Left ventricle myocardium inferior (tissue), 1 donor: Measurements from ENCODE around the gene E2F1. TPM values are rescaled to one million over a fixed set of nuclear protein-coding genes. Genes with fewer than 3 reads are reported as not detected.
A peak's percentile ranks its signal among the peaks of the same experiment; 100 is the strongest.

Experiments used
- DNase-seq: peaks from one replicate; pipeline ENCODE4 v3.0.0-alpha.2; 2020
- H3K27ac ChIP-seq: fragments of 200-600 bp; replicated peaks from 2 replicates; pipeline ENCODE4 v1.8.0; 2021
- H3K27me3 ChIP-seq: fragments of 200-600 bp; 2 replicates; pipeline ENCODE4 v1.8.0; 2021; ENCODE audit warnings: low read depth
- H3K36me3 ChIP-seq: fragments of 200-600 bp; 2 replicates; pipeline ENCODE4 v1.8.0; 2021
- H3K4me1 ChIP-seq: fragments of 200-600 bp; 2 replicates; pipeline ENCODE4 v1.8.0; 2021
- H3K4me3 ChIP-seq: fragments of 200-600 bp; 2 replicates; pipeline ENCODE4 v1.8.0; 2021; ENCODE audit warnings: mild to moderate bottlenecking, moderate library complexity
- H3K9me3 ChIP-seq: fragments of 200-600 bp; replicated peaks from 2 replicates; pipeline ENCODE4 v1.8.0; 2021
- intact Hi-C: fragments of 100-400 bp; cut with micrococcal nuclease; formaldehyde crosslinking; loops from one replicate; pipeline ENCODE4 v1.11.0; 2022
- total RNA-seq: library from RNA; stranded (reverse); fragmentation: NEBNext Ultra II Directional; extraction: Animal tissue kit (Norgen Biotek cat#: 25700); gene quantifications from one replicate; pipeline ENCODE4 v1.2.1, GENCODE V29; 2021
- TF ChIP-seq, protein P1 (sequence below): fragments of 200-600 bp; IDR thresholded peaks from 2 replicates; pipeline ENCODE4 v1.8.0; 2021; ENCODE audit warnings: antibody characterized with exemption, mild to moderate bottlenecking, borderline replicate concordance
- donor health status: DM: no; HTN: yes; CAD: no; lungs with severe emphysema.

E2F1 gene
- total RNA-seq, 1 donor from 2014 or later = 1.2 TPM

DNA sequence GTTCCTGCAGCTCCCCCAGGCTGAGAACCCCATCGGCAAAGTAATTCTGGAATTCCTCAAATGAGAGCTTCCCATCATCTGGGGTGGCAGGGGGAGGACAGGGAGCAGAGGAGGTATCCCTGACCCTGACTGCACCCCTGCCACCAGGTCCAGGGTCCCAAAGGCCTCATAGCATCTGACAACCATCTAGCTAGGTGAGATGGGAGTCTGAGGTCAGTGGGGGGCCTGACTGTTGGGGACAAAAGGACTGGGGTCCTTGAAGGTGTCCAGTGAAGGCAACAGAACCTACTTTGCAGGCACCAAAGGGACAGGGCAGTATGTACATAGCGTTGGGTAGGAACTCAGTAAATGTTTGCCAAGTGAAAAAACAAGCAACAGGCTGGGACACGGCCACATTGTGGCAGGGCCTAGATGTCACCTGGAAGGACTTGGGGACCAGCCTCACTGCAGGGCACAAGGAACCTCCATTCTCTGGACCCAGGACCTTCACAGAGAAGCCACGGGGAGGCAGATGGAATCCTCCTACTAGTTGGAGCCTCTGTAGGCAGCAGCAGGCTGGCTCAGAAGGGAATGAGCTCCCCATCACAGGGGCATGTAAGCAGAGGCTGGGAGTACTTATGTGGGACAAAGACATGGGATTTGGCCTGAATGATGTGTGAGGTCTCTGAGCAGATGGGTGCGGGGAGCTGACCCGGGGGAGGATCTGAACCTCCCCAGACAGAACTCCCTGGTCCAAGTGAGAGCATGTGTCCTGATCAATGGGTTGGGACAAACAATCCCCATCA lies 15.3 kb downstream of the E2F1 start:
- H3K27ac ChIP-seq = no peak overlapping the region
- intact Hi-C loops = no loop called here

DNA sequence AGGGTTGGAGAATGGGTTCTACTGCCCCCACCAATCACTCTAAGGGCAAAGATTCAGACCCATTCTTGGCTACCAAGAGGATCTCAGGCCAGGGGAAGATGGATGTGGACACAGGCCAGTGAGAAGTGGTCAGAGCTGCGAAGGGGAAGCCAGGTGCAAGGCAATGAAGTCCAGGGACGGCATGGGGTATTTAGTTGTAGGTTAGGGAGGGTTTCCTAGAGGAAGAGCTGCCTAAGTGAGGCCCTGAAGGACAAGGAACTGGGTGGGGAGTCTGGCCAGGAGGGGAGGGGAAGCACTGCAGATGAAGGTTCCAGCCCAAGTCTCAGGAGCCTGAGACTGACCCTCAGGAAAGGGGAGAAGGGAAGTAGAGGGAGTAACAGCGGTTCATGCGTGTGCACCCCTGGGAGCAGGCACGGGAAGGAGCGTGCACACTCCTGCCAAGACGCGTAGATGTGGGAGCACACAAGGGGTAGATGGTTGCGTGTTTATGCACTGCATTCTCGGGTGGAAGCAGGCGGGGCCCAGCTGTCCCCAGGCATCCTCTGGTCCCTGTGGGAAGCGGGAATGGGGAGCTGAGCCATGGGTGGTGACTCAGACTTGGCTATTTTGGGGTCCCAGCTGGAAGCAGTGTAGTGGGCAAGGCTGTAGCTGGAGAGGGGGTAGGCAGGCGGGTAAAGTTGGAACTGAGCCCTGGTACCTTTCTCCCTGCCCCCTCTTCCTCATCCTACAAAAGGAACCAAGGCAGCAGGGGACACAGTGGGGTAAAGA lies 16.1 kb downstream of the E2F1 start:
- TF ChIP-seq, protein P1, sequence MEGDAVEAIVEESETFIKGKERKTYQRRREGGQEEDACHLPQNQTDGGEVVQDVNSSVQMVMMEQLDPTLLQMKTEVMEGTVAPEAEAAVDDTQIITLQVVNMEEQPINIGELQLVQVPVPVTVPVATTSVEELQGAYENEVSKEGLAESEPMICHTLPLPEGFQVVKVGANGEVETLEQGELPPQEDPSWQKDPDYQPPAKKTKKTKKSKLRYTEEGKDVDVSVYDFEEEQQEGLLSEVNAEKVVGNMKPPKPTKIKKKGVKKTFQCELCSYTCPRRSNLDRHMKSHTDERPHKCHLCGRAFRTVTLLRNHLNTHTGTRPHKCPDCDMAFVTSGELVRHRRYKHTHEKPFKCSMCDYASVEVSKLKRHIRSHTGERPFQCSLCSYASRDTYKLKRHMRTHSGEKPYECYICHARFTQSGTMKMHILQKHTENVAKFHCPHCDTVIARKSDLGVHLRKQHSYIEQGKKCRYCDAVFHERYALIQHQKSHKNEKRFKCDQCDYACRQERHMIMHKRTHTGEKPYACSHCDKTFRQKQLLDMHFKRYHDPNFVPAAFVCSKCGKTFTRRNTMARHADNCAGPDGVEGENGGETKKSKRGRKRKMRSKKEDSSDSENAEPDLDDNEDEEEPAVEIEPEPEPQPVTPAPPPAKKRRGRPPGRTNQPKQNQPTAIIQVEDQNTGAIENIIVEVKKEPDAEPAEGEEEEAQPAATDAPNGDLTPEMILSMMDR = no peak
- peaks cover 30% of the 10 kb centered on the region for H3K36me3 ChIP-seq
- no peak overlapping the region for H3K4me3 ChIP-seq
- no peaks in the 10 kb centered on the region for H3K27me3 ChIP-seq
- intact Hi-C loops = no loop called here
- no peak for DNase-seq
- H3K9me3 ChIP-seq = no peaks in the 10 kb centered on the region
- peak overlapping the region; percentile 8 for H3K27ac ChIP-seq
- H3K4me1 ChIP-seq = peaks cover 81% of the 10 kb centered on the region

More for the DNA sequence above, 15.3 kb downstream of the E2F1 start:
- Histone ChIP-seq H3K9me3 (no peaks in the 10 kb centered on the region), H3K4me3 (no peak overlapping the region), H3K4me1 (peaks cover 89% of the 10 kb centered on the region), H3K36me3 (peaks cover 30% of the 10 kb centered on the region), H3K27me3 (no peaks in the 10 kb centered on the region)
- TF ChIP-seq, protein P1 = no peak
- no peak for DNase-seq

DNA sequence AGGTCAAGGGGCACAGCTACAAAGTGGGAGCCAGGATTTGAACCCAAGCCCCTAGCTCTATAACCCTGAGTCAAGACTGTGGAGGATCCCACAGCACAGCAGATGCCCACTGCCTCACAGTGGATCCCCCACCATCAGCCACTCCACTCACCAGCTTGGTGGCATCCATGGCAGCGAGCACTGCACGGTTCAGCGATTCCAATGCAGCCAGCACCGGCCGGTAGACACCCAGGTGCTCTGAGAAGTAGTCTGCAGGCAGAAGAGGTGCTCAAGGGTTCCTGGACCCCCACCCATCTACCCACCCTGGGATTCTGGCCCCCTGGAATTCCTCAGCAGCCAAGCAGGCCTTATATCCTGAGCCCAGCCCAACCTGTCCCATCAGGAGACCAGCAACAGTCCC lies 17.0 kb downstream of the E2F1 start:
- TF ChIP-seq, protein P1 = no peak
- Histone ChIP-seq H3K27me3 (no peaks in the 10 kb centered on the region), H3K9me3 (no peaks in the 10 kb centered on the region), H3K4me1 (peaks cover 81% of the 10 kb centered on the region), H3K36me3 (peaks cover 30% of the 10 kb centered on the region), H3K27ac (no peak overlapping the region), H3K4me3 (no peak overlapping the region)
- intact Hi-C loops = no loop called here
- DNase-seq = no peak

DNA sequence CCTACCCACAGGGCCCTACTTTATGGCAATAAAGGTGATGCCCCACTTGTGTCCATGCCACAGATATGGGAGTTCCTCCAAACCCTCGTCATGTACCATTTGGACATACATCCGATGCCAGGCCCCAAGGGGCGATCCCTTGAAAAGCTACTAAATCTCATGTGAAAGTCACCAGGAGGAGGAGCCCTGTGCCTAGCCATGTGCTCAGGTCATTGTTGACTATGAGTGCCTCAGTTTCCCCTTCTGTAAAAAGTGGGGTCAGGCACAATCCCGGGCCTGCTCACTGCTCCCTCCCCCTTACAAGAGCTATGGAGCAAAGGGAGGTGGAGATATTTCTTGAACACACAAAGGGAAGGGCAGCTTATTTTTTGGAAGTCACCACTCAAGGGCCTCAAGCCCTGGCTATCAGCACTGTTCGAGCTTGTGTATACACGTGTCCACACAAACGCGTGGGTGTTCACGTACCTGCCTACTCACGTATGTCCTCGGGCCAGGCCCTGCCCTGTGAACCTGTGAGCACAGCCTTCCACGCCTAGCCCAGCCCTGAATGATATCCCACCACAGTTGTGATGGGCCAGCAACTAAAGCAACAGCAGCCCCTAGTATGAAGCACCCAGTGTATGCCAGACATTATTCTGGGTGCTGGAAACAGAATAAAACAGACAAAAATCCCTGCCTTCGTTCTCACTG lies 17.6 kb downstream of the E2F1 start:
- H3K4me1 ChIP-seq = peaks cover 83% of the 10 kb centered on the region
- H3K27me3 ChIP-seq = no peaks in the 10 kb centered on the region
- intact Hi-C loops = no loop called here
- peaks cover 30% of the 10 kb centered on the region for H3K36me3 ChIP-seq
- no peaks in the 10 kb centered on the region for H3K9me3 ChIP-seq
- TF ChIP-seq, protein P1 = no peak
- peak; percentile 13 for DNase-seq
- peak overlapping the region; percentile 89 for H3K27ac ChIP-seq
- no peak overlapping the region for H3K4me3 ChIP-seq

DNA sequence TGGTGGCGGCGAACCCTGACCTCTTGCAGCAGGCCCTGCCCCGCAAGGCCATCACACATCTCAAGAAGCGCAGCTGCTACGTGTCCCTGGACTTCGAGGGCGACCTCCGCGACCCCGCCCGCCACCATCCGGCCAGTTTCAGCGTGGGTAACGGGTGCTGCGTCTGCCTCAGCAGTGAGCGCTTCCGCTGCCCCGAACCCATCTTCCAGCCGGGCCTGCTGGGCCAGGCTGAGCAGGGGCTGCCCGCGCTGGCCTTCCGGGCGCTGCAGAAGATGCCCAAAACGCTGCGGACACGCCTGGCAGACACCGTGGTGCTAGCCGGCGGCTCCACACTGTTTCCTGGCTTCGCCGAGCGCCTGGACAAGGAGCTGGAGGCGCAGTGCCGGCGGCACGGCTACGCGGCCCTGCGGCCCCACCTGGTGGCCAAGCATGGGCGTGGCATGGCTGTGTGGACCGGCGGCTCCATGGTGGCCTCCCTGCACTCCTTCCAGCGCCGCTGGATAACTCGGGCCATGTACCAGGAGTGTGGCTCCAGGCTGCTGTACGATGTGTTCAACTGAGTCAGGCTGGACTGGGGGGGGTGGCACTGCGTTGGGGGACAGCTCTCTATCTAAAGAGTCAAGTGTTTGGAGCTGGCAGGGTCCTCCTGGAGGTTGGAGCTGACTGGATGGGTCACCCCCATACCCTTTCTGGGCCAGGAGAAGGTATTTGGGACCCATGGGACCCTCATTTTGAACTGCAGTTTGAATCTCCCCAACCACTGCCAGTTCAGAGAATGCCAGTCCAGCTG lies 18.3 kb downstream of the E2F1 start:
- DNase-seq = peak; percentile 76
- H3K27me3 ChIP-seq = no peaks in the 10 kb centered on the region
- TF ChIP-seq, protein P1 = peak; percentile 84
- H3K4me3 ChIP-seq = peak overlapping the region; percentile 74
- H3K9me3 ChIP-seq = no peaks in the 10 kb centered on the region
- intact Hi-C loops = no loop called here
- H3K4me1 ChIP-seq = peaks cover 83% of the 10 kb centered on the region
- peaks cover 30% of the 10 kb centered on the region for H3K36me3 ChIP-seq
- H3K27ac ChIP-seq = peak overlapping the region; percentile 89
